ENCODE results near the gene NXT1. TPM values are rescaled to one million over a fixed set of nuclear protein-coding genes. Genes with fewer than 3 reads are reported as not detected.

Gene NXT1
- total and polyA plus RNA-seq, 2 of the 4 experiments (the other 2 are of a cell fraction) = 23.6 to 25.5 TPM

GRCh38 chr20:23343590-23343989, 7.0 kb upstream of the NXT1 start:
- no peak overlapping the region for H2BK120ac ChIP-seq (ENCODE audit: low read depth, low read length)
- H3K36me3 ChIP-seq (ENCODE audit: control insufficient read depth, insufficient read depth, low read length) = no peaks in the 10 kb centered on the region
- no peak for DNase-seq
- ChIA-PET CTCF (interaction anchor here (0.7 to 1.4 kb wide), 3 partner anchors 8 to 659 kb away, joined by 3 to 6 read pairs (median 3); no protein-coding TSS in a partner anchor), POLR2A (ENCODE audit: unreplicated experiment) (no interaction called here)
- no peaks in the 10 kb centered on the region for H3K9me3 ChIP-seq (ENCODE audit: control insufficient read depth, insufficient read depth, low read length)
- no peak overlapping the region for H3K4me3 ChIP-seq (ENCODE audit: insufficient read depth, low read depth, low read length)
- H3K9me1 ChIP-seq (ENCODE audit: insufficient read depth, low read length) = no peaks in the 10 kb centered on the region
- no peak overlapping the region for H2AK5ac ChIP-seq (ENCODE audit: low read depth, low read length)
- peaks cover 13% of the 10 kb centered on the region for H3K27me3 ChIP-seq (ENCODE audit: control insufficient read depth, insufficient read depth, low read length)
- H2AK9ac ChIP-seq (replicated peaks; ENCODE audit: low read depth, low read length, poor library complexity) = no peak overlapping the region
- in situ Hi-C loops (cut with MboI; ENCODE audit: low sequenced_read_pairs) = loop anchor here (5.0 to 25.0 kb wide), 3 partner anchors 289 to 1006 kb away; no protein-coding TSS in a partner anchor
- H4K8ac ChIP-seq (ENCODE audit: low read depth in 2 of 2, low read length in 2 of 2) = no peak overlapping the region
- no CpG with 5 or more reads among the region's 1 CpG for WGBS, 2 experiments (ENCODE audit: extremely low coverage in 2 of 2, insufficient read length in 1 of 2)
- no peak overlapping the region for H3K23ac ChIP-seq (ENCODE audit: low read depth, low read length)
- H3K4me1 ChIP-seq (ENCODE audit: control insufficient read depth, insufficient read depth, low read length) = no peaks in the 10 kb centered on the region
- H4K5ac ChIP-seq (ENCODE audit: low read depth, low read length) = no peak overlapping the region
- H2AFZ ChIP-seq (replicated peaks; ENCODE audit: low read length, poor library complexity) = no peak overlapping the region
- H3K27ac ChIP-seq (ENCODE audit: insufficient read depth, low read length) = no peak overlapping the region
- no peak overlapping the region for H3K9ac ChIP-seq (ENCODE audit: low read depth, low read length)
- H3K79me1 ChIP-seq (ENCODE audit: low read depth in 1 of 2, low read length in 2 of 2) = no peaks in the 10 kb centered on the region
- dilution Hi-C loops (cut with HindIII; ENCODE audit: low sequenced_read_pairs, unreplicated experiment) = no loop called here
- H2BK20ac ChIP-seq (ENCODE audit: low read depth, low read length) = no peak overlapping the region
- H3K4me2 ChIP-seq (ENCODE audit: low read depth, low read length) = no peak overlapping the region
- no peak overlapping the region for H2BK15ac ChIP-seq (ENCODE audit: low read depth, low read length)
- no peak overlapping the region for H2BK5ac ChIP-seq (ENCODE audit: low read depth, low read length, poor library complexity, severe bottlenecking)
- H3K18ac ChIP-seq (ENCODE audit: low read depth, low read length) = no peak overlapping the region
- H3K4ac ChIP-seq (ENCODE audit: low read depth, low read length) = no peak overlapping the region
- intact Hi-C loops (cut with micrococcal nuclease) = loop anchor here (5.0 kb wide), 1 partner anchor 1006 kb away; no protein-coding TSS in a partner anchor
- H4K91ac ChIP-seq (ENCODE audit: insufficient read depth, low read depth, low read length) = no peak overlapping the region
- TF ChIP-seq MAZ (IDR thresholded peaks at IDR 0.05; ENCODE audit: borderline replicate concordance, low read depth, low read length) = no peak
- no peak for TF ChIP-seq BHLHE40 (IDR thresholded peaks at IDR 0.05; ENCODE audit: low read depth, low read length)
- no peak for TF ChIP-seq MXI1 (IDR thresholded peaks at IDR 0.05; ENCODE audit: borderline replicate concordance, low read depth, low read length)
- TF ChIP-seq CHD1 (IDR thresholded peaks at IDR 0.05; ENCODE audit: low read depth, low read length) = no peak
- TF ChIP-seq RAD21 (IDR thresholded peaks at IDR 0.05; ENCODE audit: low read length) = no peak
- TF ChIP-seq CEBPB (IDR thresholded peaks at IDR 0.05; ENCODE audit: low read depth, low read length) = no peak
- TF ChIP-seq POLR2A (IDR thresholded peaks at IDR 0.05; ENCODE audit: low read depth, low read length) = no peak
- no peak for TF ChIP-seq FOS (IDR thresholded peaks at IDR 0.05; ENCODE audit: low read depth, low read length)
- no peak for TF ChIP-seq RFX5 (IDR thresholded peaks at IDR 0.05; ENCODE audit: low read depth, low read length)
- TF ChIP-seq NFE2L2 (IDR thresholded peaks at IDR 0.05; ENCODE audit: low read depth, low read length) = no peak
- TF ChIP-seq MAFK (IDR thresholded peaks at IDR 0.05; ENCODE audit: low read depth, low read length) = no peak
- TF ChIP-seq ELK1 (IDR thresholded peaks at IDR 0.05; ENCODE audit: borderline replicate concordance, low read depth, low read length) = no peak
- no peak for TF ChIP-seq RCOR1 (IDR thresholded peaks at IDR 0.05; ENCODE audit: insufficient replicate concordance, low read length)
- TF ChIP-seq CTCF (conservative IDR thresholded peaks at IDR 0.05; ENCODE audit: low read depth, low read length) = no peak
- TF ChIP-seq USF2 (IDR thresholded peaks at IDR 0.05; ENCODE audit: low read depth, low read length) = no peak
- TF ChIP-seq SMC3 (IDR thresholded peaks at IDR 0.05; ENCODE audit: low read depth, low read length) = no peak
- no peaks in the 10 kb centered on the region for H4K20me1 ChIP-seq (ENCODE audit: insufficient read depth, low read length)
- ATAC-seq (ENCODE audit: low read depth) = no peak
- no peak overlapping the region for H3K14ac ChIP-seq (replicated peaks; ENCODE audit: low read depth, low read length)
- BruUV-seq (replicated peaks) = no TSS peak
- no peak overlapping the region for H3K56ac ChIP-seq (ENCODE audit: extremely low read depth, insufficient read depth, low read length)

Measured in IMR-90 (cell line).